Omental fat pad (tissue), 4 donors: ENCODE measurements around the gene IGFBP4. TPM values are rescaled to one million over a fixed set of nuclear protein-coding genes. Genes with fewer than 3 reads are reported as not detected.

ENCODE experiments used
- ATAC-seq: fragments of 150-250 bp; one replicate; pipeline ENCODE4 v1.9.1; 2016; ENCODE audit warnings: mild to moderate bottlenecking, moderate library complexity; ENCODE audit not compliant: low FRiP score
- DNase-seq: peaks from one replicate; pipeline ENCODE4 v3.0.0-alpha.2; 2019; ENCODE audit warnings: low spot score
- CTCF ChIP-seq, 3 donors: fragments of 450-650 bp; IDR thresholded peaks; one replicate each; pipeline ENCODE4 v1.5.1; 2016 to 2017; ENCODE audit warnings: antibody characterized with exemption in 3 of 3, mild to moderate bottlenecking in 3 of 3, moderate library complexity in 2 of 3
- total RNA-seq, 4 donors: library from RNA; depleted of rRNA; stranded (reverse); fragments of >200 nt; gene quantifications; one replicate each; pipeline ENCODE4 v1.1.0, GENCODE V29; 2016

The IGFBP4 gene
- total RNA-seq, 4 donors from 2014 or later = 352 to 633 (median 429) TPM

- no peak for TF ChIP-seq CTCF (IDR thresholded peaks at IDR 0.05)
- DNase-seq = no peak
- no peak for ATAC-seq
These were observed 34.5 kb downstream of the IGFBP4 start for GRCh38 chr17:40477796-40478195.

- DNase-seq = no peak
- no peak for ATAC-seq
- no peak for TF ChIP-seq CTCF (IDR thresholded peaks at IDR 0.05)
These were observed 35.2 kb downstream of the IGFBP4 start for GRCh38 chr17:40478486-40478885.

GRCh38 chr17:40479754-40480480 is 36.7 kb downstream of the IGFBP4 start:
- no peak for TF ChIP-seq CTCF (IDR thresholded peaks at IDR 0.05)
- ATAC-seq (peak; percentile 0), DNase-seq (no peak)

GRCh38 chr17:40480501-40481003 is 37.3 kb downstream of the IGFBP4 start:
- DNase-seq (no peak), ATAC-seq (peak; percentile 73)
- no peak for TF ChIP-seq CTCF (IDR thresholded peaks at IDR 0.05)

- no peak for TF ChIP-seq CTCF (IDR thresholded peaks at IDR 0.05)
- ATAC-seq (no peak), DNase-seq (no peak)
These were observed 37.9 kb downstream of the IGFBP4 start for GRCh38 chr17:40481106-40481505.

GRCh38 chr17:40482722-40483121 is 39.5 kb downstream of the IGFBP4 start:
- DNase-seq (no peak), ATAC-seq (no peak)
- no peak for TF ChIP-seq CTCF (IDR thresholded peaks at IDR 0.05)

- ATAC-seq = no peak
- no peak for TF ChIP-seq CTCF (IDR thresholded peaks at IDR 0.05)
These were observed 40.4 kb downstream of the IGFBP4 start for GRCh38 chr17:40483679-40484078.

More at GRCh38 chr17:40483679-40484078, 40.4 kb downstream of the IGFBP4 start:
- no peak for DNase-seq
